Measurements from ENCODE around the gene KCNQ1.

Gene KCNQ1

GRCh38 chr11:2566223-2567025, 121.6 kb downstream of the KCNQ1 start:
- DNase-seq (ENCODE audit: low read depth in 2 of 3, low spot score in 1 of 3): no peak

GRCh38 chr11:2567026-2567671, 122.3 kb downstream of the KCNQ1 start:
- DNase-seq (ENCODE audit: low read depth in 2 of 3, low spot score in 1 of 3): no peak

GRCh38 chr11:2569321-2569721, 124.5 kb downstream of the KCNQ1 start:
- DNase-seq (ENCODE audit: low read depth in 2 of 3, low spot score in 1 of 3): no peak

- no peak for DNase-seq (ENCODE audit: low read depth in 2 of 3, low spot score in 1 of 3)
Measured at GRCh38 chr11:2569731-2570210, 125.0 kb downstream of the KCNQ1 start.

- no peak for DNase-seq (ENCODE audit: low read depth in 2 of 3, low spot score in 1 of 3)
Measured at GRCh38 chr11:2570211-2570811, 125.5 kb downstream of the KCNQ1 start.

- no peak for DNase-seq (ENCODE audit: low read depth in 2 of 3, low spot score in 1 of 3)
Measured at GRCh38 chr11:2570841-2571597, 126.2 kb downstream of the KCNQ1 start.

- no peak for DNase-seq (ENCODE audit: low read depth in 2 of 3, low spot score in 1 of 3)
Measured at GRCh38 chr11:2571598-2572281, 126.9 kb downstream of the KCNQ1 start.

- no peak for DNase-seq (ENCODE audit: low read depth in 2 of 3, low spot score in 1 of 3)
Measured at GRCh38 chr11:2572491-2573239, 127.9 kb downstream of the KCNQ1 start.

- no peak for DNase-seq (ENCODE audit: low read depth in 2 of 3, low spot score in 1 of 3)
Measured at GRCh38 chr11:2573240-2574042, 128.6 kb downstream of the KCNQ1 start.

- DNase-seq (ENCODE audit: low read depth in 2 of 3, low spot score in 1 of 3): no peak
Measured at GRCh38 chr11:2574043-2574552, 129.3 kb downstream of the KCNQ1 start.

- no peak for DNase-seq (ENCODE audit: low read depth in 2 of 3, low spot score in 1 of 3)
Measured at GRCh38 chr11:2574553-2575535, 130.0 kb downstream of the KCNQ1 start.

- no peak for DNase-seq (ENCODE audit: low read depth in 2 of 3, low spot score in 1 of 3)
Measured at GRCh38 chr11:2575591-2576051, 130.8 kb downstream of the KCNQ1 start.

GRCh38 chr11:2576111-2576510, 131.3 kb downstream of the KCNQ1 start:
- no peak for DNase-seq (ENCODE audit: low read depth in 2 of 3, low spot score in 1 of 3)

- no peak for DNase-seq (ENCODE audit: low read depth in 2 of 3, low spot score in 1 of 3)
Measured at GRCh38 chr11:2576549-2576948, 131.7 kb downstream of the KCNQ1 start.

GRCh38 chr11:2577031-2577990, 132.5 kb downstream of the KCNQ1 start:
- no peak for DNase-seq (ENCODE audit: low read depth in 2 of 3, low spot score in 1 of 3)
